H1 (cell line): Measurements from ENCODE around the gene SMOC2. TPM values are rescaled to one million over a fixed set of nuclear protein-coding genes. Genes with fewer than 3 reads are reported as not detected.

Source experiments
- CTCF ChIA-PET: fragments of 300-600 bp; sonication (Branson Sonifier 250); formaldehyde crosslinking; loops from one replicate; lab custom pipeline; 2021; ENCODE audit not compliant: partially characterized antibody; lab: Charles Lee
- POLR2A ChIA-PET: fragments of 300-600 bp; sonication (Branson Sonifier 250); formaldehyde crosslinking; loops from one replicate; lab custom pipeline; 2021; ENCODE audit warnings: inconsistent platforms; ENCODE audit not compliant: partially characterized antibody; lab: Charles Lee
- DNase-seq, 2 experiments: peaks; one replicate each; pipeline versions ENCODE4 v3.0.0 to v3.0.0-alpha.2; 2010 to 2022; ENCODE audit warnings: low spot score in 2 of 2, low read depth in 1 of 2, mixed read lengths in 1 of 2
- FAIRE-seq: peaks from 2 replicates; lab custom pipeline; 2011; peaks lifted over from hg19 to GRCh38; lab: Jason Lieb, UNC
- H2AFZ ChIP-seq: 2 replicates; pipeline ENCODE4 v1.8.1; 2012; ENCODE audit warnings: low read length, inconsistent platforms
- H2AK5ac ChIP-seq: 2 replicates; pipeline ENCODE4 v1.6.1; 2013; ENCODE audit warnings: low read depth, low read length
- H2BK120ac ChIP-seq: replicated peaks from 2 replicates; pipeline ENCODE3; 2013; ENCODE audit warnings: low read depth, low read length, inconsistent platforms
- H2BK12ac ChIP-seq: 2 replicates; pipeline ENCODE4 v1.6.1; 2013; ENCODE audit warnings: low read depth, low read length
- H2BK15ac ChIP-seq: 2 replicates; pipeline ENCODE4 v1.6.1; 2013; ENCODE audit warnings: low read length
- H2BK20ac ChIP-seq: 2 replicates; pipeline ENCODE4 v1.6.1; 2013; ENCODE audit warnings: low read length
- H2BK5ac ChIP-seq: 2 replicates; pipeline ENCODE4 v1.6.1; 2013; ENCODE audit warnings: low read depth, low read length
- H3K14ac ChIP-seq: 2 replicates; pipeline ENCODE4 v1.6.1; 2013; ENCODE audit warnings: inconsistent platforms; ENCODE audit not compliant: insufficient read length
- H3K18ac ChIP-seq: 2 replicates; pipeline ENCODE4 v1.6.1; 2013; ENCODE audit warnings: low read length; ENCODE audit errors: extremely low read depth
- H3K23ac ChIP-seq: 2 replicates; pipeline ENCODE4 v1.6.1; 2013; ENCODE audit warnings: inconsistent platforms; ENCODE audit not compliant: insufficient read length
- H3K23me2 ChIP-seq: 2 replicates; pipeline ENCODE4 v1.6.1; 2013; ENCODE audit warnings: low read depth, low read length
- H3K27ac ChIP-seq: 2 replicates; pipeline ENCODE4 v1.6.1; 2011; ENCODE audit warnings: low read depth, low read length, inconsistent platforms
- H3K27me3 ChIP-seq, 4 experiments: replicated peaks in 1 of 4; 1 replicate in 1 of 4; 2 replicates in 3 of 4; pipeline versions ENCODE4 v1.6.1 to v1.8.1; 2011 to 2013; ENCODE audit warnings: low read length in 3 of 4, mild to moderate bottlenecking in 3 of 4, inconsistent platforms in 2 of 4, mixed read lengths in 2 of 4, moderate library complexity in 1 of 4; ENCODE audit not compliant: control insufficient read depth in 3 of 4, insufficient read depth in 3 of 4; ENCODE audit errors: extremely low read depth in 1 of 4
- H3K36me3 ChIP-seq, 4 experiments: 2 replicates each; pipeline versions ENCODE4 v1.6.1 to v1.8.1; 2011 to 2013; ENCODE audit warnings: mild to moderate bottlenecking in 4 of 4, low read length in 3 of 4, moderate library complexity in 2 of 4, control low read depth in 1 of 4, inconsistent platforms in 1 of 4; ENCODE audit not compliant: insufficient read depth in 4 of 4, control insufficient read depth in 2 of 4
- H3K4ac ChIP-seq: replicated peaks from 2 replicates; pipeline ENCODE3; 2013; ENCODE audit warnings: low read length, low read depth, mixed read lengths, inconsistent platforms; ENCODE audit not compliant: insufficient read length
- H3K4me1 ChIP-seq, 4 experiments: replicated peaks in 1 of 4; 1 replicate in 1 of 4; 2 replicates in 3 of 4; pipeline versions ENCODE4 v1.6.1 to v1.8.1; 2011 to 2013; ENCODE audit warnings: low read length in 3 of 4, inconsistent platforms in 2 of 4, mixed read lengths in 1 of 4; ENCODE audit not compliant: insufficient read depth in 4 of 4, control insufficient read depth in 3 of 4
- H3K4me2 ChIP-seq, 2 experiments: 2 replicates each; pipeline versions ENCODE4 v1.6.1 to v1.8.1; 2011 to 2013; ENCODE audit warnings: low read depth in 2 of 2, low read length in 2 of 2, control low read depth in 1 of 2, inconsistent platforms in 1 of 2, mild to moderate bottlenecking in 1 of 2; ENCODE audit not compliant: insufficient read depth in 1 of 2
- H3K4me3 ChIP-seq, 4 experiments: fragments of 200-600, 300-600 bp in 1 of 4; sonication (generic), shearing (Covaris generic), sonication (Bioruptor Twin) in 1 of 4; 2 replicates each; pipeline versions ENCODE4 v1.5.1 to v1.8.1; 2011 to 2016; ENCODE audit warnings: low read length in 4 of 4, low read depth in 3 of 4, control low read depth in 2 of 4, inconsistent platforms in 2 of 4, mild to moderate bottlenecking in 2 of 4, mixed read lengths in 1 of 4, moderate library complexity in 1 of 4; ENCODE audit not compliant: insufficient read depth in 2 of 4; ENCODE audit errors: extremely low read depth in 1 of 4
- H3K56ac ChIP-seq: replicated peaks from 2 replicates; pipeline ENCODE3; 2013; ENCODE audit warnings: low read depth, mild to moderate bottlenecking, mixed read lengths, low read length, inconsistent platforms; ENCODE audit not compliant: insufficient read length
- H3K79me1 ChIP-seq: 2 replicates; pipeline ENCODE4 v1.6.1; 2013; ENCODE audit warnings: low read depth, low read length, control low read depth
- H3K79me2 ChIP-seq, 2 experiments: 2 replicates each; pipeline versions ENCODE4 v1.6.1 to v1.8.1; 2012 to 2013; ENCODE audit warnings: low read length in 2 of 2, mild to moderate bottlenecking in 2 of 2, inconsistent platforms in 1 of 2; ENCODE audit not compliant: insufficient read depth in 2 of 2, control insufficient read depth in 1 of 2
- H3K9ac ChIP-seq, 4 experiments: replicated peaks in 1 of 4; 1 replicate in 1 of 4; 2 replicates in 3 of 4; pipeline versions ENCODE4 v1.6.1 to v1.8.1; 2011 to 2013; ENCODE audit warnings: low read depth in 3 of 4, low read length in 3 of 4, control low read depth in 2 of 4, mild to moderate bottlenecking in 2 of 4, moderate library complexity in 2 of 4, inconsistent platforms in 1 of 4; ENCODE audit errors: extremely low read depth in 1 of 4
- H3K9me3 ChIP-seq, 2 experiments: 2 replicates each; pipeline versions ENCODE4 v1.6.1 to v1.8.1; 2012 to 2013; ENCODE audit warnings: mild to moderate bottlenecking in 2 of 2, moderate library complexity in 2 of 2, control low read depth in 1 of 2, inconsistent platforms in 1 of 2, low read depth in 1 of 2, low read length in 1 of 2, mixed read lengths in 1 of 2; ENCODE audit not compliant: insufficient read depth in 2 of 2
- H4K20me1 ChIP-seq, 2 experiments: replicated peaks in 1 of 2; 2 replicates each; pipeline versions ENCODE3 to v1.8.1; 2011 to 2013; ENCODE audit warnings: inconsistent platforms in 2 of 2, low read length in 2 of 2, mild to moderate bottlenecking in 1 of 2; ENCODE audit not compliant: insufficient read depth in 2 of 2, control insufficient read depth in 1 of 2
- H4K5ac ChIP-seq: 2 replicates; pipeline ENCODE4 v1.6.1; 2013; ENCODE audit warnings: low read length, low read depth, mixed read lengths, inconsistent platforms; ENCODE audit not compliant: insufficient read length
- H4K8ac ChIP-seq: 2 replicates; pipeline ENCODE4 v1.8.0; 2013; ENCODE audit warnings: mild to moderate bottlenecking, moderate library complexity, low read length, inconsistent platforms; ENCODE audit not compliant: insufficient read depth; ENCODE audit errors: extremely low read depth
- H4K91ac ChIP-seq: replicated peaks from 2 replicates; pipeline ENCODE3; 2013; ENCODE audit warnings: low read length, mixed read lengths, inconsistent platforms; ENCODE audit not compliant: insufficient read length
- CHD2 ChIP-seq: IDR thresholded peaks from 2 replicates; pipeline ENCODE4 v1.6.1; 2012; ENCODE audit warnings: low read length, improper control_type of control experiment
- FOSL1 ChIP-seq: IDR thresholded peaks from 2 replicates; pipeline ENCODE4 v1.6.1; 2011; ENCODE audit warnings: mild to moderate bottlenecking, low read depth, low read length, moderate library complexity; ENCODE audit not compliant: insufficient read depth
- HDAC2 ChIP-seq, 2 experiments: fragments of 300-600 bp in 1 of 2; sonication (generic) in 1 of 2; IDR thresholded peaks; 2 replicates each; pipeline ENCODE4 v1.6.1; 2011 to 2012; ENCODE audit warnings: low read depth in 2 of 2, low read length in 2 of 2, mild to moderate bottlenecking in 2 of 2, moderate library complexity in 2 of 2, borderline replicate concordance in 1 of 2, inconsistent platforms in 1 of 2
- MAFK ChIP-seq: IDR thresholded peaks from 2 replicates; pipeline ENCODE4 v1.6.1; 2012; ENCODE audit warnings: low read depth, mild to moderate bottlenecking, improper control_type of control experiment, low read length
- PHF8 ChIP-seq: fragments of 200-600 bp; sonication (generic); conservative IDR thresholded peaks from 2 replicates; pipeline ENCODE4 v1.7.1; 2012; ENCODE audit warnings: low read depth, mild to moderate bottlenecking, inconsistent platforms, low read length, moderate library complexity
- POLR2AphosphoS5 ChIP-seq: IDR thresholded peaks from 2 replicates; pipeline ENCODE4 v1.6.1; 2011; ENCODE audit warnings: low read depth, low read length
- ZNF274 ChIP-seq: IDR thresholded peaks from 2 replicates; pipeline ENCODE4 v1.7.0; 2012; ENCODE audit warnings: low read length, borderline replicate concordance; ENCODE audit errors: extremely low read depth
- WGBS, 2 experiments: shearing (Covaris generic) in 1 of 2; methylation state at CpG; one replicate each; pipeline versions ENCODE4 v1.1.6 to v1.1.7; 2013 to 2015; ENCODE audit warnings: low lambda C conversion rate in 2 of 2, mixed read lengths in 2 of 2, inconsistent platforms in 1 of 2, low coverage in 1 of 2, missing lambda C conversion rate in 1 of 2; ENCODE audit not compliant: insufficient replicate concordance in 2 of 2, insufficient coverage in 1 of 2, insufficient read length in 1 of 2; ENCODE audit errors: extremely low coverage in 1 of 2, missing lambda C conversion rate in 1 of 2; 5-methylcytosine and 5-hydroxymethylcytosine counted together
- polyA plus RNA-seq, 7 experiments: library from polyadenylated mRNA; depleted of rRNA in 3 of 7; stranded (reverse) in 5 of 7; unstranded in 2 of 7; fragments of >200 nt in 5 of 7; fragments of 200-250 nt in 2 of 7; gene quantifications; 1 replicate in 5 of 7; 2 replicates in 1 of 7; 4 replicates in 1 of 7; pipeline versions ENCODE4 v1.2.1 to v1.2.3, GENCODE V29; 2011 to 2013; ENCODE audit warnings: missing spikeins in 2 of 7, mixed read lengths in 2 of 7
- total RNA-seq: library from RNA; stranded (reverse); fragmentation: NEBNext Ultra II Directional; extraction: Animal tissue kit (Norgen Biotek cat#: 25700); gene quantifications from 2 replicates; pipeline ENCODE4 v1.2.1, GENCODE V29; 2021

The SMOC2 gene
- total and polyA plus RNA-seq, 2 of the 8 experiments (the other 6 are each of a cell fraction or from before 2014, with no cell fraction given): 7.7 to 8.5 TPM

- H3K79me1 ChIP-seq: no peaks in the 10 kb centered on the region
- no peak for DNase-seq
- no peak overlapping the region for H2AK5ac ChIP-seq
- H3K4ac ChIP-seq: no peak overlapping the region
- H3K4me3 ChIP-seq: no peak overlapping the region
- no peak overlapping the region for H3K9ac ChIP-seq
- H3K23ac ChIP-seq: no peak overlapping the region
- H3K27me3 ChIP-seq: no peaks in the 10 kb centered on the region
- H2BK15ac ChIP-seq: no peak overlapping the region
- no peak overlapping the region for H3K27ac ChIP-seq
- no peaks in the 10 kb centered on the region for H3K79me2 ChIP-seq
- no peaks in the 10 kb centered on the region for H3K4me1 ChIP-seq
- H2BK12ac ChIP-seq: no peak overlapping the region
- H3K23me2 ChIP-seq: no peaks in the 10 kb centered on the region
- no peak overlapping the region for H4K5ac ChIP-seq
- H3K4me2 ChIP-seq: no peak overlapping the region
- ChIA-PET CTCF (no interaction called here), POLR2A (no interaction called here)
- no peak overlapping the region for H3K56ac ChIP-seq
- H4K8ac ChIP-seq: no peak overlapping the region
- no peak overlapping the region for H4K91ac ChIP-seq
- H2AFZ ChIP-seq: no peak overlapping the region
- no peak overlapping the region for H2BK120ac ChIP-seq
- no peaks in the 10 kb centered on the region for H4K20me1 ChIP-seq
- WGBS, 2 experiments: 92% methylated on average over 5 of the region's 9 CpGs; no CpG with 5 or more reads in 1 of the 2 experiments
- no peak overlapping the region for H2BK5ac ChIP-seq
- no peaks in the 10 kb centered on the region for H3K9me3 ChIP-seq
- H3K14ac ChIP-seq: no peak overlapping the region
- no peak overlapping the region for H3K18ac ChIP-seq
- no peak overlapping the region for H2BK20ac ChIP-seq
- FAIRE-seq: no peak
- no peaks in the 10 kb centered on the region for H3K36me3 ChIP-seq
- TF ChIP-seq MAFK (no peak), PHF8 (no peak), FOSL1 (no peak), CHD2 (no peak), POLR2AphosphoS5 (no peak), HDAC2 (IDR thresholded peaks at IDR 0.05; ENCODE audit: borderline replicate concordance in 1 of 2, low read depth in 2 of 2, low read length in 2 of 2) (no peak), ZNF274 (no peak)
Observed at GRCh38 chr6:168459572-168459971, 18.6 kb downstream of the SMOC2 start.
